CD14-positive monocyte (primary cell): ENCODE data around the gene EZH1. TPM values are rescaled to one million over a fixed set of nuclear protein-coding genes. Genes with fewer than 3 reads are reported as not detected.
A peak's percentile ranks its signal among the peaks of the same experiment; 100 is the strongest.

Source experiments
- DNase-seq, 3 donors: peaks; one replicate each; pipeline ENCODE4 v3.0.0-alpha.2; 2011 to 2022
- H2AFZ ChIP-seq: 2 replicates; pipeline ENCODE4 v1.6.0; 2012; ENCODE audit warnings: mild to moderate bottlenecking, low read depth, low read length, inconsistent platforms; ENCODE audit not compliant: insufficient read depth, poor library complexity, severe bottlenecking
- H3K27ac ChIP-seq, 2 donors: 1 replicate in 1 of 2; 2 replicates in 1 of 2; pipeline ENCODE4 v1.5.1; 2012 to 2013; ENCODE audit warnings: low read length in 2 of 2, control low read depth in 1 of 2, inconsistent platforms in 1 of 2, low read depth in 1 of 2, mild to moderate bottlenecking in 1 of 2
- H3K27me3 ChIP-seq, 2 donors: one replicate each; pipeline versions ENCODE4 v1.6.0 to v1.6.1; 2011 to 2013; ENCODE audit warnings: low read length in 2 of 2; ENCODE audit not compliant: control insufficient read depth in 2 of 2, insufficient read depth in 2 of 2
- H3K36me3 ChIP-seq, 2 donors: replicated peaks in 1 of 2; 1 replicate in 1 of 2; 2 replicates in 1 of 2; pipeline versions ENCODE4 v1.5.1 to v1.6.1; 2012 to 2013; ENCODE audit warnings: low read length in 2 of 2, control low read depth in 1 of 2, inconsistent platforms in 1 of 2, mild to moderate bottlenecking in 1 of 2; ENCODE audit not compliant: insufficient read depth in 2 of 2, control insufficient read depth in 1 of 2
- H3K4me1 ChIP-seq, 2 donors: 1 replicate in 1 of 2; 2 replicates in 1 of 2; pipeline versions ENCODE4 v1.5.1 to v1.6.1; 2012 to 2013; ENCODE audit warnings: low read length in 2 of 2, control low read depth in 1 of 2, inconsistent platforms in 1 of 2, mild to moderate bottlenecking in 1 of 2, moderate library complexity in 1 of 2; ENCODE audit not compliant: insufficient read depth in 2 of 2, control insufficient read depth in 1 of 2
- H3K4me2 ChIP-seq: replicated peaks from 2 replicates; pipeline ENCODE3; 2012; ENCODE audit warnings: low read length, moderate library complexity, mild to moderate bottlenecking; ENCODE audit not compliant: poor library complexity, severe bottlenecking; ENCODE audit errors: extremely low read depth
- H3K4me3 ChIP-seq, 3 experiments: fragments of 200-600 bp in 1 of 3; sonication (generic) in 1 of 3; replicated peaks in 1 of 3; 1 replicate in 2 of 3; 2 replicates in 1 of 3; pipeline ENCODE4 v1.5.1; 2011 to 2013; ENCODE audit warnings: low read length in 3 of 3, mild to moderate bottlenecking in 3 of 3, control low read depth in 2 of 3, low read depth in 2 of 3, inconsistent platforms in 1 of 3, moderate library complexity in 1 of 3
- H3K79me2 ChIP-seq: 2 replicates; pipeline ENCODE4 v1.6.0; 2012; ENCODE audit warnings: mild to moderate bottlenecking, control low read depth, inconsistent platforms, low read length, moderate library complexity; ENCODE audit not compliant: insufficient read depth
- H3K9ac ChIP-seq: 2 replicates; pipeline ENCODE4 v1.6.0; 2017; ENCODE audit warnings: low read length, mild to moderate bottlenecking; ENCODE audit not compliant: insufficient read depth, poor library complexity, severe bottlenecking
- H3K9me3 ChIP-seq, 2 donors: replicated peaks in 1 of 2; 1 replicate in 1 of 2; 2 replicates in 1 of 2; pipeline versions ENCODE4 v1.5.1 to v1.6.1; 2012 to 2013; ENCODE audit warnings: low read length in 2 of 2, control low read depth in 1 of 2; ENCODE audit not compliant: control insufficient read depth in 1 of 2, insufficient read depth in 1 of 2
- H4K20me1 ChIP-seq: 2 replicates; pipeline ENCODE4 v1.6.0; 2012; ENCODE audit warnings: mild to moderate bottlenecking, low read length, control low read depth, moderate library complexity; ENCODE audit not compliant: insufficient read depth
- H3K27ac Mint-ChIP-seq, 7 donors: one replicate each; pipeline ENCODE4 v1.8.0; 2020; ENCODE audit warnings: mild to moderate bottlenecking in 7 of 7, mixed read lengths in 7 of 7, moderate library complexity in 6 of 7, inconsistent platforms in 2 of 7
- H3K27me3 Mint-ChIP-seq, 3 donors: one replicate each; pipeline ENCODE4 v1.8.0; 2021 to 2022; ENCODE audit warnings: low read depth in 3 of 3, mild to moderate bottlenecking in 3 of 3, mixed read lengths in 3 of 3, moderate library complexity in 3 of 3, inconsistent platforms in 1 of 3
- H3K36me3 Mint-ChIP-seq, 2 donors: one replicate each; pipeline ENCODE4 v1.8.0; 2020; ENCODE audit warnings: mixed read lengths in 2 of 2, inconsistent platforms in 1 of 2, mild to moderate bottlenecking in 1 of 2
- H3K4me1 Mint-ChIP-seq: one replicate; pipeline ENCODE4 v1.8.0; 2020; ENCODE audit warnings: mild to moderate bottlenecking, mixed read lengths
- H3K4me3 Mint-ChIP-seq, 2 donors: one replicate each; pipeline ENCODE4 v1.8.0; 2020; ENCODE audit warnings: mild to moderate bottlenecking in 2 of 2, mixed read lengths in 2 of 2, moderate library complexity in 1 of 2
- H3K9me3 Mint-ChIP-seq, 7 donors: one replicate each; pipeline ENCODE4 v1.8.0; 2020 to 2022; ENCODE audit warnings: mixed read lengths in 7 of 7, mild to moderate bottlenecking in 6 of 7, moderate library complexity in 6 of 7, inconsistent platforms in 2 of 7
- WGBS: methylation state at CpG from one replicate; pipeline ENCODE4 v1.1.5; 2013; ENCODE audit warnings: missing lambda C conversion rate; ENCODE audit not compliant: insufficient coverage; 5-methylcytosine and 5-hydroxymethylcytosine counted together
- intact Hi-C, 2 donors: fragments of 100-400 bp; cut with micrococcal nuclease; formaldehyde crosslinking; loops; one replicate each; pipeline versions ENCODE4 v1.15.0 to v1.15.1; 2023
- polyA plus RNA-seq, 3 donors: library from polyadenylated mRNA; depleted of rRNA in 1 of 3; unstranded in 2 of 3; stranded (reverse) in 1 of 3; fragments of 300-500 nt in 2 of 3; fragments of >200 nt in 1 of 3; fragmentation: Illumina TruSeq in 2 of 3; gene quantifications; 1 replicate in 2 of 3; 2 replicates in 1 of 3; pipeline ENCODE4 v1.2.3, GENCODE V29; 2012 to 2021
- TF ChIP-seq, protein P1 (sequence below): fragments of 200-600 bp; IDR thresholded peaks from one replicate; pipeline ENCODE4 v1.8.0; 2022; ENCODE audit warnings: antibody characterized with exemption, mild to moderate bottlenecking

The EZH1 gene
- polyA plus RNA-seq, 3 donors: 12.3 to 169 (median 17.8) TPM

DNA sequence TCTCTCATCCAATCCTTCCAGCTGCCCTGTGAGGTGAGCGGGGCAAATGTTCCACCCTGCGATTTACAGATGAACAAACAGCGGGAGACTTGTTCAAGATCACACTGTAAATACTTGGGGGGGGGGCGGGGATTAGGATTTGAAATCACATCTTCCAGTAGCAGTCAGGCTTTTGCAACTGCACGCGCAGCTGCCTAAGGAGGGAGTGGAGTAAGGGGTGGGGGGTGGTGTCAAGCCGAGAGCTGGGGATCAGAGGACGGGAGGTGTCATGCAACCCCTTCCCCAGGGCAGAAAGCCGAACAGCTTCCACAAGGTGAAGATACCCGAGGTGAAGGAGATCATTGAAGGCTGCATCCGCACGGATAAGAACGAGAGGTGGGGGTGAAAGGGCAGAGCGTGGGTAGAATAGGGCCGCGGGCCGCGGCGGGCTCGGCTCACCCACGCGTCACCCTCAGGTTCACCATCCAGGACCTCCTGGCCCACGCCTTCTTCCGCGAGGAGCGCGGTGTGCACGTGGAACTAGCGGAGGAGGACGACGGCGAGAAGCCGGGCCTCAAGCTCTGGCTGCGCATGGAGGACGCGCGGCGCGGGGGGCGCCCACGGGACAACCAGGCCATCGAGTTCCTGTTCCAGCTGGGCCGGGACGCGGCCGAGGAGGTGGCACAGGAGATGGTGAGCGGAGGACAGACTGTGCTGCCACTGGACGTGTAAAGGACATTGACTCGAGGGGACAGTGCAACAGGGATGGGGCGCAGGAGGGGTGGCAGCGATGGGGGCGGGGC, 40.2 kb upstream of the EZH1 start:
- Histone ChIP-seq H3K9me3 (peaks cover 0 to 39% of the 10 kb centered on the region in 2 donors), H3K27me3 (peaks cover 60 to 78% of the 10 kb centered on the region in 2 donors), H3K36me3 (no peaks in the 10 kb centered on the region), H3K4me1 (peaks cover 7 to 20% of the 10 kb centered on the region in 2 donors), H4K20me1 (no peaks in the 10 kb centered on the region), H3K79me2 (no peaks in the 10 kb centered on the region), H3K4me2 (no peak overlapping the region), H3K9ac (no peak overlapping the region), H2AFZ (peak overlapping the region; percentile 23), H3K4me3 (no peak overlapping the region), H3K27ac (no peak overlapping the region)
- Mint-ChIP-seq H3K27me3 (peaks cover 77 to 90% (median 81%) of the 10 kb centered on the region in 3 donors), H3K4me1 (peaks cover 25% of the 10 kb centered on the region), H3K4me3 (peak overlapping the region in 1 of 2 donors; percentile 86), H3K9me3 (peaks cover 4 to 26% (median 11%) of the 10 kb centered on the region in 7 donors), H3K36me3 (peaks cover 5 to 8% of the 10 kb centered on the region in 2 donors), H3K27ac (peak overlapping the region in 2 of 7 donors; percentile 53 to 63)
- no peak for DNase-seq
- TF ChIP-seq, protein P1, sequence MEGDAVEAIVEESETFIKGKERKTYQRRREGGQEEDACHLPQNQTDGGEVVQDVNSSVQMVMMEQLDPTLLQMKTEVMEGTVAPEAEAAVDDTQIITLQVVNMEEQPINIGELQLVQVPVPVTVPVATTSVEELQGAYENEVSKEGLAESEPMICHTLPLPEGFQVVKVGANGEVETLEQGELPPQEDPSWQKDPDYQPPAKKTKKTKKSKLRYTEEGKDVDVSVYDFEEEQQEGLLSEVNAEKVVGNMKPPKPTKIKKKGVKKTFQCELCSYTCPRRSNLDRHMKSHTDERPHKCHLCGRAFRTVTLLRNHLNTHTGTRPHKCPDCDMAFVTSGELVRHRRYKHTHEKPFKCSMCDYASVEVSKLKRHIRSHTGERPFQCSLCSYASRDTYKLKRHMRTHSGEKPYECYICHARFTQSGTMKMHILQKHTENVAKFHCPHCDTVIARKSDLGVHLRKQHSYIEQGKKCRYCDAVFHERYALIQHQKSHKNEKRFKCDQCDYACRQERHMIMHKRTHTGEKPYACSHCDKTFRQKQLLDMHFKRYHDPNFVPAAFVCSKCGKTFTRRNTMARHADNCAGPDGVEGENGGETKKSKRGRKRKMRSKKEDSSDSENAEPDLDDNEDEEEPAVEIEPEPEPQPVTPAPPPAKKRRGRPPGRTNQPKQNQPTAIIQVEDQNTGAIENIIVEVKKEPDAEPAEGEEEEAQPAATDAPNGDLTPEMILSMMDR: no peak
- intact Hi-C loops: no loop called here
- WGBS: 5% methylated on average over 43 of the region's 52 CpGs

DNA sequence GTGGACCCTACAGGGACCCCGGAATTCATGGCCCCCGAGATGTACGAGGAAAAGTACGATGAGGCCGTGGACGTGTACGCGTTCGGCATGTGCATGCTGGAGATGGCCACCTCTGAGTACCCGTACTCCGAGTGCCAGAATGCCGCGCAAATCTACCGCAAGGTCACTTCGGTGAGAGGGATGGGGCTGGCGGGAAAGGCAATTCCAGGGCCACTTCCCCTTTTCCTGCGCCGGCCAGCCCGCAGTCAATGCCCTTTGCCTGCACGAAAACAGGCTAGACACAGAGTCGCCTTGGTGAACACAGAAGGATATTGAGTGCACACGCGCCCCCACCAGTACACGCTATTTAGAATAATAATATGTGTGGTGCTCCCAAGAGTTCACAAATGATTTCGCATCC, 39.6 kb upstream of the EZH1 start:
- Histone ChIP-seq H3K27ac (no peak overlapping the region), H3K79me2 (no peaks in the 10 kb centered on the region), H3K4me2 (no peak overlapping the region), H3K9ac (no peak overlapping the region), H3K4me1 (peaks cover 7 to 20% of the 10 kb centered on the region in 2 donors), H3K36me3 (peaks cover 3 to 4% of the 10 kb centered on the region in 2 donors), H4K20me1 (no peaks in the 10 kb centered on the region), H3K4me3 (no peak overlapping the region), H2AFZ (no peak overlapping the region), H3K9me3 (peaks cover 0 to 39% of the 10 kb centered on the region in 2 donors), H3K27me3 (peaks cover 60 to 84% of the 10 kb centered on the region in 2 donors)
- WGBS: 7% methylated on average over 16 of the region's 25 CpGs
- Mint-ChIP-seq H3K36me3 (peaks cover 11 to 14% of the 10 kb centered on the region in 2 donors), H3K27ac (peak overlapping the region in 2 of 7 donors; percentile 53 to 63), H3K27me3 (peaks cover 83 to 94% (median 87%) of the 10 kb centered on the region in 3 donors), H3K4me3 (peak overlapping the region in 1 of 2 donors; percentile 86), H3K4me1 (peaks cover 28% of the 10 kb centered on the region), H3K9me3 (peaks cover 4 to 26% (median 11%) of the 10 kb centered on the region in 7 donors)
- intact Hi-C loops: no loop called here
- TF ChIP-seq, protein P1: no peak
- peak; percentile 20 to 40 (median 32) for DNase-seq
